ENCODE measurements around the gene PMM1. TPM values are rescaled to one million over a fixed set of nuclear protein-coding genes. Genes with fewer than 3 reads are reported as not detected.
"Not testable (repeated sequence)": the region's sequence is repeated elsewhere in the genome, so short reads cannot be mapped to it uniquely, and the experiment has no call there.

Gene PMM1
- polyA plus RNA-seq (2011; rRNA removed) (60.7 and 72.5 TPM in 2 replicates), polyA minus RNA-seq (2011; rRNA and poly(A)+ RNA removed) (30.2 and 44.4 TPM in 2 replicates)

DNA sequence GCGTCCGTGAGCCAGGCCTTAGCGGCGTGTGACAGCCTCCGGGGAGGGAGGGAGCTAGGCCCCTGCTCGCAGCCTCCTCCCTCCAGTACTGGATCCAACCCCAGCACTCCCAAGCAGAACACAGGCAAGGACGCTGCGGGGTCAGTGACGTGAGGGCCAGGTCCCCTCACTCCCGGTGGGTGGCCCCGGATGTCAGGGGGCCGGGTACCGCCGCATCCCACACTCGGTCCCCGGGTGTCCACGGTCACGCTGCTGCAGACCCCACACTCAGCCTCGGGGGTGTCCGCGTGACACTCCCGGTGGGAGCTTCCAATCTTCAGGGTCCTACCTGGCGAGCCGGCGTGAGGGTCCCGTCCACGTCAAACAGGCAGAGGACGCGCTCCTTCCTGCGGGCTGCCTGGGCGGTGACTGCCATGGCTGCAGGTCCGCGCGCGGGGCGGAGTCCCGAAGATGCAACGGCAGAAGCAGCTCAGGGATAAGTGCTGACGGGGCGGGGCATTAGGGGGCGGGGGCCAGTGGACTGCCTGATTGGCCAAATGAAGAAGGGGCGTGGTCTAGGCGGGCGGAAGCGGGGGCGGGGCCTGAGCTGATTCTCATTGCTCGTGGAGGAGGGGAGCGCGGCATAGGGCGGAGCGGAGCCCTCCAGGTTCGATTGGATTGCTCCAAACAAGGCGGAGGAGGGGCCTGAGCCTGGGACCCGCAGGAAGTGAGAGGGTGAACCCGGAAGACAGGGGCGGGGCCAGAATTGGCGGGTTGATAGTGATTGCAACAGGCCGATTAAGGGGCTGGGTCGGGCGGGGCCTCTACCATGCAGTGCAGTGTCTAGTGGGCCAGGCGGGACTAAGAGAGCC is at the start of gene PMM1:
TSS of gene PMM1 (minus strand) at position 450 of the 851 bp plus-strand sequence. CDS start at position 415, 35 bp downstream.
- Histone ChIP-seq H3K4me3 (ENCODE audit: low read depth, low read length) (peak within 1 kb of the TSS; percentile 95), H3K27ac (ENCODE audit: low read depth, low read length) (peak within 1 kb of the TSS; percentile 61), H3K9me3 (ENCODE audit: control insufficient read depth, insufficient read depth, low read length) (no peaks in the 10 kb centered on the region; the same call in 1 of the 2 replicates), H3K27me3 (ENCODE audit: control insufficient read depth, insufficient read depth, low read length) (no peaks in the 10 kb centered on the region)
- CTCF ChIA-PET = interaction anchor here (1.0 to 2.6 kb wide), 5 partner anchors 46 to 186 kb away, joined by 3 to 12 read pairs (median 4); partner anchors contain the start of gene POLR3H
- POLR2A ChIA-PET = interaction anchor here (0.6 to 2.2 kb wide), 24 partner anchors 9 to 287 kb away, joined by 3 to 16 read pairs (median 5); partner anchors contain the start of genes ACO2, CSDC2, DESI1 and PHF5A
- peak; percentile 99 for DNase-seq (ENCODE audit: low read depth, low spot score)
- TF ChIP-seq, protein P1, sequence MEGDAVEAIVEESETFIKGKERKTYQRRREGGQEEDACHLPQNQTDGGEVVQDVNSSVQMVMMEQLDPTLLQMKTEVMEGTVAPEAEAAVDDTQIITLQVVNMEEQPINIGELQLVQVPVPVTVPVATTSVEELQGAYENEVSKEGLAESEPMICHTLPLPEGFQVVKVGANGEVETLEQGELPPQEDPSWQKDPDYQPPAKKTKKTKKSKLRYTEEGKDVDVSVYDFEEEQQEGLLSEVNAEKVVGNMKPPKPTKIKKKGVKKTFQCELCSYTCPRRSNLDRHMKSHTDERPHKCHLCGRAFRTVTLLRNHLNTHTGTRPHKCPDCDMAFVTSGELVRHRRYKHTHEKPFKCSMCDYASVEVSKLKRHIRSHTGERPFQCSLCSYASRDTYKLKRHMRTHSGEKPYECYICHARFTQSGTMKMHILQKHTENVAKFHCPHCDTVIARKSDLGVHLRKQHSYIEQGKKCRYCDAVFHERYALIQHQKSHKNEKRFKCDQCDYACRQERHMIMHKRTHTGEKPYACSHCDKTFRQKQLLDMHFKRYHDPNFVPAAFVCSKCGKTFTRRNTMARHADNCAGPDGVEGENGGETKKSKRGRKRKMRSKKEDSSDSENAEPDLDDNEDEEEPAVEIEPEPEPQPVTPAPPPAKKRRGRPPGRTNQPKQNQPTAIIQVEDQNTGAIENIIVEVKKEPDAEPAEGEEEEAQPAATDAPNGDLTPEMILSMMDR (IDR thresholded peaks at IDR 0.05; ENCODE audit: low read depth, low read length) = no peak

- CTCF ChIA-PET = interaction anchor here (0.6 kb wide), 1 partner anchor 58 kb away, joined by 3 read pairs; no protein-coding TSS in a partner anchor
- Histone ChIP-seq H3K27ac (ENCODE audit: low read depth, low read length) (no peak overlapping the region), H3K27me3 (ENCODE audit: control insufficient read depth, insufficient read depth, low read length) (no peaks in the 10 kb centered on the region), H3K9me3 (ENCODE audit: control insufficient read depth, insufficient read depth, low read length) (no peaks in the 10 kb centered on the region), H3K4me3 (ENCODE audit: low read depth, low read length) (no peak overlapping the region)
- no peak for DNase-seq (ENCODE audit: low read depth, low spot score)
- POLR2A ChIA-PET = no interaction called here
- TF ChIP-seq, protein P1 (IDR thresholded peaks at IDR 0.05; ENCODE audit: low read depth, low read length) = no peak
Measured at GRCh38 chr22:41638748-41639147, 49.1 kb upstream of the PMM1 start.

DNA sequence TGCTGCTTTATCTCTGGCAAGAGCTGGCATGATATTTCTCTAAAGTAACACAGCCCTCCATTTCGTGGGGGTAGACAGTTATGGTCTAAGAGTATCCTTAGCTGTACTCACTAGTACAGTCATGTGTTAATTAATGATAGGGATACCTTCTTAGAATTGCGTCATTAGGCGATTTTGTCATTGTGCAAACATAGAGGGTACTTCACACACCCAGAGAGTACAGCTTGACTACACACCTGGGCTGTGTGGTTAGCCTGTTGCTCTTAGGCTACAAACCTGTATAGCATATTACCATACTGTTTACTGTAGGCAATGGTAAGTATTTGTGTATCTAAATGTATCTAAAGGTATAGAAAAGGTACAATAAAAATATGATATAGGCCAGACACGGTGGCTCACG is 48.5 kb upstream of the PMM1 start:
- Histone ChIP-seq H3K9me3 (ENCODE audit: control insufficient read depth, insufficient read depth, low read length) (no peaks in the 10 kb centered on the region), H3K27me3 (ENCODE audit: control insufficient read depth, insufficient read depth, low read length) (no peaks in the 10 kb centered on the region), H3K4me3 (ENCODE audit: low read depth, low read length) (no peak overlapping the region), H3K27ac (ENCODE audit: low read depth, low read length) (no peak overlapping the region)
- POLR2A ChIA-PET = no interaction called here
- TF ChIP-seq, protein P1 (IDR thresholded peaks at IDR 0.05; ENCODE audit: low read depth, low read length) = no peak
- CTCF ChIA-PET = no interaction called here
- DNase-seq (ENCODE audit: low read depth, low spot score) = no peak

DNA sequence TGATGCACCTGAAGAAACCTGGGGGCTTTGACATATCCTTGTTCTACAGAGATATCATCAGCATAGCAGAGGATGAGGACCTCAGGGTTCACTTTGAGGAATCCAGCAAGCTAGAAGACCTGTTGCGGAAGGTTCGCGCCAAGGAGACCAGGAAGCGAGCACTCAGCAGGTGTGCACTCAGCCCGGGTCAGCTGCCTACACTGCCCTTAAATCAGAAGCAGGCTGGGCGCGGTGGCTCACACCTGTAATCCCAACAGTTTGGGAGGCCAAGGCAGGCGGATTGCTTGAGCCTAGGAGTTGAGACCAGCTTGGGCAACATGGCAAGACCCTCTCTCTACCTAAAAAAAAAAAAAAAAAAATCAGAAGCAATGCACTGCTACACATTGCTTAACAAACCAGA is 48.0 kb upstream of the PMM1 start:
- CTCF ChIA-PET; DNase-seq (ENCODE audit: low read depth, low spot score); H3K4me3 ChIP-seq (ENCODE audit: low read depth, low read length); POLR2A ChIA-PET; H3K9me3 ChIP-seq (ENCODE audit: control insufficient read depth, insufficient read depth, low read length); H3K27me3 ChIP-seq (ENCODE audit: control insufficient read depth, insufficient read depth, low read length); H3K27ac ChIP-seq (ENCODE audit: low read depth, low read length): not testable (repeated sequence)

DNA sequence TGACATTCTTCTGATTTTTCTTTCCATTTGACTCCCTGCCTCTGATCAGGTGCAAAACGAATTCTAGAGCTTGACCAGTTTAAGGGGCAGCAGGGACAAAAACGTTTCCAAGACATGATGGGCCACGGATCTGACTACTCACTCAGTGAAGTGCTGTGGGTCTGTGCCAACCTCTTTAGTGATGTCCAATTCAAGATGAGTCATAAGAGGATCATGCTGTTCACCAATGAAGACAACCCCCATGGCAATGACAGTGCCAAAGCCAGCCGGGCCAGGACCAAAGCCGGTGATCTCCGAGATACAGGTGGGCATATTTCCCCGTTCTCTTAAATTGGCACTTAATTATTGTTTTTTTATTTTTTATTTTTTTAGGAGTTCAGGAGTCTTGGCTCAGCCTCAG is 46.8 kb upstream of the PMM1 start:
- H3K9me3 ChIP-seq (ENCODE audit: control insufficient read depth, insufficient read depth, low read length) = no peaks in the 10 kb centered on the region
- ChIA-PET CTCF (no interaction called here), POLR2A (no interaction called here)
- no peak overlapping the region for H3K4me3 ChIP-seq (ENCODE audit: low read depth, low read length)
- no peak for DNase-seq (ENCODE audit: low read depth, low spot score)
- TF ChIP-seq, protein P1 (IDR thresholded peaks at IDR 0.05; ENCODE audit: low read depth, low read length) = no peak
- no peaks in the 10 kb centered on the region for H3K27me3 ChIP-seq (ENCODE audit: control insufficient read depth, insufficient read depth, low read length)
- no peak overlapping the region for H3K27ac ChIP-seq (ENCODE audit: low read depth, low read length)

DNA sequence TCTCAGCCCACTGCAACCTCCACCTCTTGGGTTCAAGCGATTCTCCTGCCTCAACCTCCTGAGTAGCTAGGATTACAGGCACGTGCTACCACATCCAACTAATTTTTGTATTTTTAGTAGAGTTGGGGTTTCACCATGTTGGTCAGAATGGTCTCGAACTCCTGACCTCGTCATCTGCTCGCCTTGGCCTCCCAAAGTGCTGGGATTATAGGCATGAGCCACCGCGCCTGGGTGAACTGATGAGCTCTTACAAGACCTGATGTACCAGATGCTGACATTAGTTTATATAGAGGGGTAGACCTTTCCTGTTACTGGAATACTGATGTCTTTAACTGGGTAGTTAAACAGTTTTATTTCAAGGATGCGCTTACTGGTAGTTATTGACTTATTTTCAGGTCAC is 45.0 kb upstream of the PMM1 start:
- H3K9me3 ChIP-seq (ENCODE audit: control insufficient read depth, insufficient read depth, low read length); DNase-seq (ENCODE audit: low read depth, low spot score); H3K27ac ChIP-seq (ENCODE audit: low read depth, low read length); H3K27me3 ChIP-seq (ENCODE audit: control insufficient read depth, insufficient read depth, low read length); H3K4me3 ChIP-seq (ENCODE audit: low read depth, low read length): not testable (repeated sequence)
- ChIA-PET CTCF (interaction anchor here (0.8 kb wide), 1 partner anchor 64 kb away, joined by 4 read pairs; no protein-coding TSS in a partner anchor), POLR2A (interaction anchor here (1.3 kb wide), 1 partner anchor 14 kb away, joined by 3 read pairs; the partner anchor contains the start of genes DESI1 and XRCC6)

DNA sequence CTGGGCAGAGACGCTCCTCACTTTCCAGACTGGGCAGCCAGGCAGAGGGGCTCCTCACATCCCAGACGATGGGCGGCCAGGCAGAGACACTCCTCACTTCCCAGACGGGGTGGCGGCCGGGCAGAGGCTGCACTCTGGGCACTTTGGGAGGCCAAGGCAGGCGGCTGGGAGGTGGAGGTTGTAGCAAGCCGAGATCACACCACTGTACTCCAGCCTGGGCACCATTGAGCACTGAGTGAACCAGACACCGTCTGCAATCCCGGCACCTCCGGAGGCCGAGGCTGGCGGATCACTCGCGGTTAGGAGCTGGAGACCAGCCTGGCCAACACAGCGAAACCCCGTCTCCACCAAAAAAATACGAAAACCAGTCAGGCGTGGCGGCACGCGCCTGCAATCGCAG is 42.0 kb upstream of the PMM1 start:
- H3K27me3 ChIP-seq (ENCODE audit: control insufficient read depth, insufficient read depth, low read length); H3K27ac ChIP-seq (ENCODE audit: low read depth, low read length); H3K9me3 ChIP-seq (ENCODE audit: control insufficient read depth, insufficient read depth, low read length); H3K4me3 ChIP-seq (ENCODE audit: low read depth, low read length); DNase-seq (ENCODE audit: low read depth, low spot score); POLR2A ChIA-PET; CTCF ChIA-PET: not testable (repeated sequence)

GRCh38 chr22:41631115-41631514 is 41.5 kb upstream of the PMM1 start:
- CTCF ChIA-PET; POLR2A ChIA-PET; H3K27me3 ChIP-seq (ENCODE audit: control insufficient read depth, insufficient read depth, low read length); H3K27ac ChIP-seq (ENCODE audit: low read depth, low read length); H3K9me3 ChIP-seq (ENCODE audit: control insufficient read depth, insufficient read depth, low read length); DNase-seq (ENCODE audit: low read depth, low spot score); H3K4me3 ChIP-seq (ENCODE audit: low read depth, low read length): not testable (repeated sequence)

Data from AG04450 (cell line).